Loucy (cell line): ENCODE data around the gene GRIP1.

Experiments
- H2AFZ ChIP-seq: fragments of 200-600 bp; sonication (generic); 2 replicates; pipeline ENCODE4 v1.6.0; 2016; ENCODE audit warnings: antibody characterized with exemption, mild to moderate bottlenecking, low read length, moderate library complexity
- H3F3A ChIP-seq: fragments of 200-600 bp; 2 replicates; pipeline ENCODE4 v1.6.0; 2016; ENCODE audit warnings: antibody characterized with exemption, low read depth, mild to moderate bottlenecking
- H3K27me3 ChIP-seq: fragments of 200-600 bp; sonication (generic); 2 replicates; pipeline ENCODE4 v1.6.1; 2014; ENCODE audit warnings: low read length, mild to moderate bottlenecking; ENCODE audit not compliant: insufficient read depth, poor library complexity, severe bottlenecking
- H3K36me3 ChIP-seq: fragments of 200-600 bp; sonication (generic); 2 replicates; pipeline ENCODE4 v1.6.1; 2016; ENCODE audit warnings: low read length; ENCODE audit not compliant: insufficient read depth
- H3K4me1 ChIP-seq: fragments of 200-600 bp; sonication (generic); 2 replicates; pipeline ENCODE4 v1.5.1; 2014; ENCODE audit warnings: low read length, mild to moderate bottlenecking; ENCODE audit not compliant: insufficient read depth, poor library complexity, severe bottlenecking
- H3K4me2 ChIP-seq: fragments of 200-600 bp; sonication (generic); 2 replicates; pipeline ENCODE4 v1.6.0; 2014; ENCODE audit warnings: antibody characterized with exemption, low read length, low read depth, mild to moderate bottlenecking; ENCODE audit not compliant: poor library complexity, severe bottlenecking
- H3K4me3 ChIP-seq: fragments of 200-600 bp; sonication (generic); 2 replicates; pipeline ENCODE4 v1.5.1; 2014; ENCODE audit warnings: low read length, mild to moderate bottlenecking, mixed read lengths; ENCODE audit not compliant: poor library complexity, severe bottlenecking
- H3K79me2 ChIP-seq: fragments of 200-600 bp; sonication (generic); 2 replicates; pipeline ENCODE4 v1.6.1; 2014; ENCODE audit warnings: low read length; ENCODE audit not compliant: insufficient read depth
- H3K9ac ChIP-seq: fragments of 200-600 bp; sonication (generic); 2 replicates; pipeline ENCODE4 v1.6.0; 2014; ENCODE audit warnings: mild to moderate bottlenecking, low read depth, low read length, moderate library complexity; ENCODE audit not compliant: poor library complexity, severe bottlenecking
- H3K9me2 ChIP-seq: fragments of 200-600 bp; sonication (generic); replicated peaks from 2 replicates; pipeline ENCODE4 v1.6.1; 2016; ENCODE audit warnings: low read depth, low read length, mixed read lengths
- H3K9me3 ChIP-seq: fragments of 200-600 bp; sonication (generic); 2 replicates; pipeline ENCODE4 v1.6.1; 2014; ENCODE audit warnings: mild to moderate bottlenecking, antibody characterized with exemption, low read length, low read depth; ENCODE audit not compliant: insufficient read depth
- H4K20me1 ChIP-seq: fragments of 200-600 bp; sonication (generic); 2 replicates; pipeline ENCODE4 v1.6.0; 2014; ENCODE audit warnings: antibody characterized with exemption, low read length, mild to moderate bottlenecking; ENCODE audit not compliant: insufficient read depth, poor library complexity, severe bottlenecking
- CTCF ChIP-seq: fragments of 200-600 bp; sonication (generic); conservative IDR thresholded peaks from 2 replicates; pipeline ENCODE4 v1.5.1; 2014; ENCODE audit warnings: mild to moderate bottlenecking, antibody characterized with exemption, low read length
- EZH2phosphoT487 ChIP-seq: fragments of 200-600 bp; IDR thresholded peaks from 2 replicates; pipeline ENCODE4 v1.6.1; 2018; ENCODE audit warnings: antibody characterized with exemption, mild to moderate bottlenecking, moderate library complexity, borderline replicate concordance

The GRIP1 gene

GRCh38 chr12:66666481-66666880, 12.4 kb downstream of the GRIP1 start:
- H2AFZ ChIP-seq = no peak overlapping the region
- no peak overlapping the region for H3K4me3 ChIP-seq
- no peaks in the 10 kb centered on the region for H3F3A ChIP-seq
- H3K36me3 ChIP-seq = no peaks in the 10 kb centered on the region
- no peaks in the 10 kb centered on the region for H3K79me2 ChIP-seq
- H3K9ac ChIP-seq = no peak overlapping the region
- no peaks in the 10 kb centered on the region for H3K9me3 ChIP-seq
- no peaks in the 10 kb centered on the region for H3K9me2 ChIP-seq
- H3K4me1 ChIP-seq = no peaks in the 10 kb centered on the region
- TF ChIP-seq EZH2phosphoT487 (no peak), CTCF (no peak)
- H4K20me1 ChIP-seq = no peaks in the 10 kb centered on the region
- no peak overlapping the region for H3K4me2 ChIP-seq
- H3K27me3 ChIP-seq = peaks cover 5% of the 10 kb centered on the region

- Histone ChIP-seq H2AFZ (no peak overlapping the region), H3K9me2 (no peaks in the 10 kb centered on the region), H3K9ac (no peak overlapping the region), H3K36me3 (no peaks in the 10 kb centered on the region), H3K4me1 (no peaks in the 10 kb centered on the region), H3K4me2 (no peak overlapping the region), H3K4me3 (no peak overlapping the region), H4K20me1 (no peaks in the 10 kb centered on the region), H3K27me3 (peaks cover 5% of the 10 kb centered on the region), H3K79me2 (no peaks in the 10 kb centered on the region), H3K9me3 (no peaks in the 10 kb centered on the region), H3F3A (no peaks in the 10 kb centered on the region)
- TF ChIP-seq EZH2phosphoT487 = no peak
- no peak for TF ChIP-seq CTCF
These were observed 13.4 kb downstream of the GRIP1 start for GRCh38 chr12:66665435-66665985.

- no peak overlapping the region for H3K4me3 ChIP-seq
- no peaks in the 10 kb centered on the region for H3F3A ChIP-seq
- H3K9me2 ChIP-seq = no peaks in the 10 kb centered on the region
- H3K4me2 ChIP-seq = no peak overlapping the region
- H3K36me3 ChIP-seq = no peaks in the 10 kb centered on the region
- no peak overlapping the region for H3K9ac ChIP-seq
- H3K27me3 ChIP-seq = peaks cover 15% of the 10 kb centered on the region
- H2AFZ ChIP-seq = no peak overlapping the region
- no peaks in the 10 kb centered on the region for H3K4me1 ChIP-seq
- no peaks in the 10 kb centered on the region for H3K9me3 ChIP-seq
- no peaks in the 10 kb centered on the region for H3K79me2 ChIP-seq
- H4K20me1 ChIP-seq = no peaks in the 10 kb centered on the region
- TF ChIP-seq CTCF (no peak), EZH2phosphoT487 (no peak)
These were observed 14.8 kb downstream of the GRIP1 start for GRCh38 chr12:66664076-66664475.
